Skeletal muscle cell (primary cell): ENCODE results near the gene MMP11.
A peak's percentile ranks its signal among the peaks of the same experiment; 100 is the strongest.

Source experiments
- DNase-seq: peaks from one replicate; pipeline ENCODE4 v3.0.0-alpha.2; 2010; ENCODE audit warnings: low read depth
- H3K4me3 ChIP-seq: 2 replicates; pipeline ENCODE4 v1.5.1; 2011; ENCODE audit warnings: low read depth, mild to moderate bottlenecking, control low read depth, low read length, moderate library complexity

The MMP11 gene

GRCh38 chr22:23826510-23827350, 54.1 kb downstream of the MMP11 start:
- H3K4me3 ChIP-seq, result no peak overlapping the region
- DNase-seq, result peak; percentile 67

GRCh38 chr22:23827351-23827995, 54.8 kb downstream of the MMP11 start:
- no peak for DNase-seq
- no peak overlapping the region for H3K4me3 ChIP-seq

- no peak for DNase-seq
Measured at GRCh38 chr22:23828800-23829680, 56.4 kb downstream of the MMP11 start.

GRCh38 chr22:23829845-23830372, 57.3 kb downstream of the MMP11 start:
- H3K4me3 ChIP-seq, result no peak overlapping the region
- peak; percentile 64 for DNase-seq

More at GRCh38 chr22:23828800-23829680, 56.4 kb downstream of the MMP11 start:
- H3K4me3 ChIP-seq, result no peak overlapping the region

GRCh38 chr22:23831261-23831660, 58.6 kb downstream of the MMP11 start:
- no peak overlapping the region for H3K4me3 ChIP-seq
- no peak for DNase-seq

GRCh38 chr22:23831781-23832180, 59.1 kb downstream of the MMP11 start:
- no peak for DNase-seq
- H3K4me3 ChIP-seq, result no peak overlapping the region

GRCh38 chr22:23832226-23833016, 59.8 kb downstream of the MMP11 start:
- H3K4me3 ChIP-seq, result no peak overlapping the region
- DNase-seq, result no peak

GRCh38 chr22:23833017-23833751, 60.5 kb downstream of the MMP11 start:
- DNase-seq, result no peak
- H3K4me3 ChIP-seq, result no peak overlapping the region
